Mammary microvascular endothelial cell (primary cell): ENCODE results near the gene NRM. TPM values are rescaled to one million over a fixed set of nuclear protein-coding genes. Genes with fewer than 3 reads are reported as not detected.

ENCODE experiments used
- total RNA-seq: library from RNA; depleted of rRNA; stranded (reverse); fragments of >200 nt; gene quantifications from 2 replicates; pipeline ENCODE4 v1.2.3, GENCODE V29; 2015

The NRM gene, protein sequence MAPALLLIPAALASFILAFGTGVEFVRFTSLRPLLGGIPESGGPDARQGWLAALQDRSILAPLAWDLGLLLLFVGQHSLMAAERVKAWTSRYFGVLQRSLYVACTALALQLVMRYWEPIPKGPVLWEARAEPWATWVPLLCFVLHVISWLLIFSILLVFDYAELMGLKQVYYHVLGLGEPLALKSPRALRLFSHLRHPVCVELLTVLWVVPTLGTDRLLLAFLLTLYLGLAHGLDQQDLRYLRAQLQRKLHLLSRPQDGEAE
- total RNA-seq = 18.4 and 18.5 TPM in 2 replicates

DNA sequence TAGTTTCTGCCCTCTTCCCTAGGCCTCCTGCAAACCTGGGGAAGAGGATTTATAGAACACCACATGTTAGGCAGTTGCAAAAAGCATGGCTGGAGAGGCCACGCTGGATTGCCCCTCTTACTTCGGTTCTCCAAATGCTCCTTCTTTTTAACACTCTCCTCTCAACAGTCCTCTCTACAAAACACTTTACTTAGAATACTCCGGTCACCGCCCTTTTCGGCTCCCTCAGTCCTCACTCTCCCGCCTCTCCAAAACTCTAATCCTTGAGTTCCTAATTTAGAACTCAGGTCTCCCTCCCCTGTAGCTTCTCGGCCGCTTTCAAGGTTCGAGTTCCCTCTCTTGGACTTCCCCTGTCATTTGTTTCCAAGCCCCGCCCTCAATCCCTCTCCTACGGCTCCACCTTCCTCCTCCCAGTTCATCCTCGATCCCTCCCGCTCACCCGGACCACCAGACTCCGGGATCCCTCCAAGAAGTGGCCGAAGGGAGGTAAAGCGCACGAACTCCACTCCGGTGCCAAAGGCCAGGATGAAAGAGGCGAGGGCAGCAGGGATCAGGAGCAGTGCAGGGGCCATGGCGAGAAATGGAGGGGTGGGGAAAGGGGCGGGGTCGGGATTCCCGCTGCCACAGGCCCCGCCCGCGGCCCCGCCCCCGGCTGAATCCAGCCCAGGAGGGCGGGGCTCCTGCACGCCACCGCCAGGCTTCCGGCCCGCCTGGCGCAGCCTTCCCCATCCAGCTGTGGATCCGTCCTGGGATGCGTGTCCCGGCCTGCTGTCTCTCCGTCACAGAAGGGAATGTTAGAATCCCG is at the start of gene NRM:
Gene NRM, minus strand, starts transcription at position 582 of the 805 bp plus-strand sequence. Its CDS starts 10 bp downstream, at position 572.

DNA sequence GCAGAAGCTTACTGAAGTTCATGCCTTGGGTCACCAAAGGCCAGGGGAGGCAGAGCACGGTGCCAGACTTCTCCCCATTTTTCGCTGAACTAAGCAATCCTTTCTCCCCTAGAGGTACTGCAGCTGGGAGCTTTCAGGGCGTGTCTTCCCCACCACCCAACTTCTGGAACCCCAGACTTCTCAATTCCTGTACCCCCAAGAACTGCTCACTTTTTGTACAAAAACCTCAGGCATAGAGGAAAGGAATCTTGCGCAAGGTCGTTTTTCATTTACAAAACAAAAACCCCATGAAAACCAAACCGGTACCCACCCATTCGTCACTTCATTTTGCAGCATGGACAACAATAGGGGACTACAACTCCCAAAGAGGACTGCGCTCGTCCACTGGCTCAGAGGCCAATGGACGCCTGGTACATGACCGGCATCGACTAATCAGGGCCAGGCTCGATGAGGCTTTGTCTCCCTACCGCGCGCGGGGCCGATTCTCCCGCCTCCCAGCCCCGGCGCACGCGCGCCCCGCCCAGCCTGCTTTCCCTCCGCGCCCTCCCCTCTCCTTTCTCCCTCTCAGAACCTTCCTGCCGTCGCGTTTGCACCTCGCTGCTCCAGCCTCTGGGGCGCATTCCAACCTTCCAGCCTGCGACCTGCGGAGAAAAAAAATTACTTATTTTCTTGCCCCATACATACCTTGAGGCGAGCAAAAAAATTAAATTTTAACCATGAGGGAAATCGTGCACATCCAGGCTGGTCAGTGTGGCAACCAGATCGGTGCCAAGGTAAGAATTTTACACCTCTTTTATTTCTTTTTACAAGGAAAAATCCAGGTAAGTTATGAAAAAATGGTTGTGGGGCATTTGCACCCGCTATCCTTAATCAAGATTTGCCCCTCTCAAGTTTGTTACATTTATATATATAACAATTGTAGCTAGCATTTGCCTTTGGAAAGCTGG is 29.3 kb upstream of the NRM start, which contains the start of gene TUBB:
Gene TUBB, plus strand, starts transcription at position 562 of the 947 bp plus-strand sequence. Its CDS starts 155 bp downstream, at position 717.

DNA sequence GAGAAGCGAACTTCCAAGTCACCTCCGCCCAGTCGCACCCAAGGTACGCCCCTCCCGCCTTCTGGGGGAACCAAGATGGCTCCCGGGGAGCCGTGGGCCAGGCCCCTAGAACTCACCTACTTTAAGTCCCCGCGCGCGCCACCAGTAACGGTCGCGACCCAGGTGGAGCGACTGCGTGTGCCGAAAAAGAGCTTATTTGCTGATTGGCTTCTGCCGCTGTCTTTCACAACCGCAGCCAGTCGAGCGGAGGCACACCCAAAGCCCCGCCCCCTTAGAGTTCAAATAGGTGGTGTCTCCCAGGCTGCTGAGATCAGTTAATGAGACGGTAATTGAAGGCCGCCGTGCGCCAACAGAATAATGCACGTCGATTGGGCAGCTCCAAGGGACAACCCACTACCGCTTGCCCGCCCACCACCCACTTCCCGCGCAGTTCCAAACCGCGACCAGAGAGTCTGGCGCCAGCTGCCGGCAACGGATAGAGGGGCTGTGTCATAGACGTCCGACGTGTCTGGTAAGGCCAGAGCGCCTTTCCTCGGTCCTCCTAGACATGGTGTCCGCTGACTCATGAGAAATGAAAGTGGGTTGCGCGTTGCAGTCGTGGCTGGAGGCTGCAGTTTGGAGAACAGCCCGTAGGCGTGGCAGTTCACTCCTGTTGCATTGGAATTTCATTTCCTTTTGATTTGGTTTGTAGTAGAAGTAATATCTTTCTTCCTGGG is 26.5 kb upstream of the NRM start, which contains the start of gene MDC1:
Gene MDC1, minus strand, starts transcription at position 153 of the 716 bp plus-strand sequence. CDS start 2,106 bp downstream, outside the sequence.

DNA sequence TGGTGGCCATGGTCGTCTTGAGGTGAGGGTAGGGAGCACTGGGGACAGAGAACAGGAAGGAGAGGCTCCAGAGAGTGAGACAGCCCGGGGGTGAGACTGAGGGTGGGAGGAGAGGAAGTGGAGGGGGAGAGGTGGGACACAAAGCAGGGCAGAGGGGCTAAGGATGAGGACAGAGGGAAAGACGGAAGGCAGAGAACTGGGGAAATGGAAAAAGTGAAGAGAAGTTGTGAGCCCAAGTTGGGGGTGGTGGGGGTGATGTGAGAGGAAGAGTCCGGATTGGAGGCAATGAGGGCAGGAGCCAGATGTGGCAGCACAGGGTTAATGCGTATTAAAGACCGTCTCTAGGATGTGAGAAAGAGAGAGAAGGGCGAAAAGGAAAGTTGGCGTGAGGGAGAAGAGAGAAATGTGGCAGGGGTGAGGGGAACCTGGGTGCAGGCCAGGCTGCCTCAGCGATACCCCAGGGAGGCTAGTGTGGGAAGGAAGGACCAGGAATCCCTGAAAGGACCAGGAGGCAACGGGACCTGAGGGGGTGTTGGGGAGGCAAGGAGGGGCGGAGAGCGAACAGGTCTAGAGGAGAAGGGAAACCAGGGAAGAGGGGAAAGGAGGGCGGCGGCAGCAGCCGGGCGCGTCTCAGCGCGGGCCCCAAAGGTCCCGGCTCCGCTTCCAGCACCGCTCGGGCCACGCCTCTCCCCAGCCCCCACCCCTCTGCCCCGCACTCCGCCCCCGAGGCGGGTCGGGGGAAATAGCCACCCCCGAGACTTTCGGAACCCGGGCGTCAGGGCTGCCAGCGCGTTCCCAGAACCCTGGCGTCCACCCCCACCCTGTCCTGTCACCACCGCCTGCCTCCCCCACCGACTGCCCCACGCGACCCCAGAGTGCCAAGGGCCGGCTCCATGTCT is 4.5 kb downstream of the NRM start, which contains the start of gene PPP1R18:
Gene PPP1R18, minus strand, starts transcription at position 637 of the 899 bp plus-strand sequence. Its CDS starts 627 bp downstream, at position 10.

DNA sequence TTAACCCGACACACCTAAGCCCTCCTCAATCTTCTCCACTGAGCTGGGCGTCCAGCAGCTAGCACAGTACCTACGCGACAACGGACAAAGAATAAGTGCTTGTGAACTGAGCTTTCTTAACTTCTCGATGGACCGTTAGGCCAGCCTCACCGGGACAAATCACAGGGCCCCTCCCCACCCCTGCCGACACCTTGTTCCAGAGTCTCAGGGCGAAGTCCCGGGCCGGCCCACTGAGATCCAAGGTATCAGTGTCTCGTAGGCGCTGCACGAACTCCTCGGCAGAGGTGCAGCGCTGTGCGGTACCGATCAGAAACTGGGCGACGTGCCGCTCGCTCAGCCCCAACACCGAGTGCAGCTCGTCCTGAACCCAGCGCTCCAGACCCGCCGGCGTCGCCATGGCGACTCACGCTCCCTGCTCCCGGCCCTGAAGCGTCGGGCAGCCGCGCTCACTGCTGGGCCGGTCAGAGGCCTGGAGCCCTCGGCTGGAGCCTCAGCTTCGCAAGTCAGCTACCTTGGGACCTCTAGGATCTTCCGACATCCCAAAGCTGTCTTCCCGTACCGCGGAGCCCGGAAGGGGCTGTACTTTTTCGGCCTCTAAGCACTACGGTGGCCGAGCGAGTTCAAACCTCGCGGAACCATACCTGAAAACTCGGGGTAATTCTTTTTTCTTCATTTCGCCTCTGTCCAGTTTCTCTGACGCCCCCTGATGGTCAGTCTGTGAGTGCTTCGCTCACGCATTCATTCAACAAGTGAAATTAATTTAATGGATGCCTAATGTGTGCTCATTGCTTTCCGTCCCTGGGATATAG is 18.1 kb downstream of the NRM start, which contains the start of gene DHX16:
Gene DHX16, minus strand, starts transcription at position 562 of the 809 bp plus-strand sequence. Its CDS starts 165 bp downstream, at position 397.

DNA sequence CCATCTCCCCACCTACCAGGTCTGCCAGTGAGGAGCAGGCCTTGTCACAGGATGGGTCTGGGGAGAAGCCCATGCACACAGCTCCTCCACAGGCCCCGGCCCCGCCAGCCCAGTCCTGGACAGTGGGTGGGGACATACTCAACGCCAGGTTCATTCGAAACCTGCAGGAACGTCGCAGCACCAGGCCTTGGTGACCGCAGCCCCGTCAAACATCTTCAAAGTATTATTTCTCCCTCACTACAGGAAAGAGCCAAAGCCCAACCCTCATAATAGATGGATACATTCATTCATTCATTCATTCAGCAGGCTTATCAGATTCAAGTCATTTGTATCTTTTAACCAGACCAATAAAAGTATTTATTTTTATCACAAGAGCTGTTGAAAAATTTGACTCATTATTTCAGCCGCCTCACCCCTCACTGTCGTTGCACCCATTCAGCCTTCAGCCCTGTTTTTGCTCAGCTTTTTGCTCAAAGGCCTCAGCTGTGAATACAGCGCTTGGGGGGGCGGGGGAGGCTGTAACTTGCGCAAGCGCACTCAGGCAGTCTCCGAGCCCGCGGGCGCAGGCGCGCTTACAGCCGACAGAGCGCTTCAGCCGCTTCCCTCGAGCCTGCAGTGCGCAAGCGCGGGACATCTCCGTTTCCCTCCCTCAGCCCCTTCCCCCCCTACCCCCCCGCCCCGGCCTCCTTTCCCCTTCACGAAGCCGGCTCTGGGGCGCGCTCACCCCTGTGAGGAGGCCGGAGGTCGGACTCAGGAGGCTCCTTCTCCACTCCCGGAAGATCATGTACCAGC is 44.1 kb downstream of the NRM start, which contains the start of gene C6orf136:
Gene C6orf136, plus strand, starts transcription at position 684 of the 792 bp plus-strand sequence. Its CDS starts 99 bp downstream, at position 783.

Other genes with a start within 250 kb of the NRM start
- gene HLA-E, start 201.5 kb downstream of the NRM start, total RNA-seq = 591 and 594 TPM in 2 replicates
- gene GNL1, start 134.5 kb downstream of the NRM start, total RNA-seq = 33.2 and 40.0 TPM in 2 replicates
- gene PRR3, start 133.7 kb downstream of the NRM start, total RNA-seq = 1.9 and 5.6 TPM in 2 replicates
- 48.7 and 53.4 TPM in 2 replicates for gene ABCF1, start 119.5 kb downstream of the NRM start, total RNA-seq
- 21.8 and 24.0 TPM in 2 replicates for gene PPP1R10, start 73.7 kb downstream of the NRM start, total RNA-seq
- 55.8 and 57.7 TPM in 2 replicates for gene MRPS18B, start 73.1 kb downstream of the NRM start, total RNA-seq
- 2.9 and 6.0 TPM in 2 replicates for gene ATAT1, start 64.1 kb downstream of the NRM start, total RNA-seq
- gene C6orf136, start 43.9 kb downstream of the NRM start, total RNA-seq = 7.7 and 8.0 TPM in 2 replicates
- gene DHX16, start 18.0 kb downstream of the NRM start, total RNA-seq = 31.8 and 36.3 TPM in 2 replicates
- 78.3 and 93.0 TPM in 2 replicates for gene PPP1R18, start 4.3 kb downstream of the NRM start, total RNA-seq
- gene MDC1, start 26.3 kb upstream of the NRM start, total RNA-seq = 12.4 and 12.5 TPM in 2 replicates
- gene TUBB, start 29.4 kb upstream of the NRM start, total RNA-seq = 1,014 and 1,183 TPM in 2 replicates
- 138 and 156 TPM in 2 replicates for gene FLOT1, start 51.7 kb upstream of the NRM start, total RNA-seq
- gene IER3, start 53.6 kb upstream of the NRM start, total RNA-seq = 72.1 and 91.5 TPM in 2 replicates
- gene DDR1, start 193.5 kb upstream of the NRM start, total RNA-seq = 3.7 and 6.3 TPM in 2 replicates
- gene GTF2H4, start 217.2 kb upstream of the NRM start, total RNA-seq = 13.0 and 16.6 TPM in 2 replicates
- 19.5 and 23.0 TPM in 2 replicates for gene VARS2, start 223.3 kb upstream of the NRM start, total RNA-seq
- gene SFTA2, start 241.2 kb upstream of the NRM start, total RNA-seq = not detected in 2 replicates
- gene MUCL3, start 250.0 kb upstream of the NRM start, total RNA-seq = 0.07 TPM in 1 of 2 replicates, not detected in the other